Activated naive CD8-positive, alpha-beta T cell treated with anti-CD3 and anti-CD28 coated beads for 36 hours (primary cell): ENCODE results near the gene MICAL3. TPM values are rescaled to one million over a fixed set of nuclear protein-coding genes. Genes with fewer than 3 reads are reported as not detected.
"Not testable (repeated sequence)": the region's sequence is repeated elsewhere in the genome, so short reads cannot be mapped to it uniquely, and the experiment has no call there.

Experiments used
- DNase-seq: peaks from one replicate; pipeline ENCODE4 v3.0.0; 2021
- H3K27ac Mint-ChIP-seq: one replicate; pipeline ENCODE4 v1.8.0; 2022; ENCODE audit warnings: mild to moderate bottlenecking, moderate library complexity, mixed read lengths
- H3K27me3 Mint-ChIP-seq: one replicate; pipeline ENCODE4 v1.8.0; 2022; ENCODE audit warnings: mild to moderate bottlenecking, mixed read lengths
- H3K36me3 Mint-ChIP-seq: one replicate; pipeline ENCODE4 v1.8.0; 2021; ENCODE audit warnings: mild to moderate bottlenecking, mixed read lengths
- H3K4me1 Mint-ChIP-seq: one replicate; pipeline ENCODE4 v1.8.0; 2021; ENCODE audit warnings: mixed read lengths
- H3K4me3 Mint-ChIP-seq: one replicate; pipeline ENCODE4 v1.8.0; 2022; ENCODE audit warnings: mild to moderate bottlenecking, moderate library complexity, mixed read lengths
- H3K9me3 Mint-ChIP-seq: one replicate; pipeline ENCODE4 v1.8.0; 2022; ENCODE audit warnings: mixed read lengths
- total RNA-seq, 2 experiments: library from RNA; stranded (reverse); gene quantifications; one replicate each; pipeline ENCODE4 v1.2.3, GENCODE V29; 2021

MICAL3 gene
- total RNA-seq, 2 experiments from 2014 or later: 36.6 to 41.3 TPM

DNA sequence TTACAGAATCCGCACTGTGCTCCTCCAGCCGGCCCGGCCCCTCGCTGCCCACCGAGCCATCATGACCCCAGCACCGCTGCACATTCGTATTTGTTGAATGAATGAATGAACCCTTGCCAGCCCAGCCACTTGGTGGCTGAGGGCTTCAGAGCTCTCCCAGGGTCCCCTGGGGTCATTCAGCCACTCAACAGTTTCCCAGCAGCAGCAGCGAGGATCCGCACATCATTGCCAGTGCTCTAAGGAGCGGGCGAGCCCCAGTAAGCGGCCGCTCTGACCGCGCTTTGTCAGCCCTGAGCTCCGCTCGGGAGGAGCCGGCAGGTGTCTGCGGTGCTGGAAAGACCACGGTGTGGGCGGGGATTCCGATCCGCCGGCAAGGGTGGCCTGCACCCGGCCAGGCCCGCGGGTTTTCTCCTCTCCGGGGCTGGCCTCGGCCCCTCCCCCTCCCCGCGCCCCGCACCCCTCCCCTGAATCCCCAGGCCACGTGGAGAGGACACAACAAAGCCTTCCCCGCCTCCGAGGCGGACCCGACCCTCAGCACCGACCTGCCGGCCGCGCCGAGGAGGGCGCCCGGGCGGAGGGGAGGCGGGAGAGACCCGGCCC lies 250.7 kb downstream of the MICAL3 start:
- Mint-ChIP-seq H3K27me3 (no peaks in the 10 kb centered on the region), H3K27ac (peak overlapping the region; percentile 60)
- peak; percentile 85 for DNase-seq

DNA sequence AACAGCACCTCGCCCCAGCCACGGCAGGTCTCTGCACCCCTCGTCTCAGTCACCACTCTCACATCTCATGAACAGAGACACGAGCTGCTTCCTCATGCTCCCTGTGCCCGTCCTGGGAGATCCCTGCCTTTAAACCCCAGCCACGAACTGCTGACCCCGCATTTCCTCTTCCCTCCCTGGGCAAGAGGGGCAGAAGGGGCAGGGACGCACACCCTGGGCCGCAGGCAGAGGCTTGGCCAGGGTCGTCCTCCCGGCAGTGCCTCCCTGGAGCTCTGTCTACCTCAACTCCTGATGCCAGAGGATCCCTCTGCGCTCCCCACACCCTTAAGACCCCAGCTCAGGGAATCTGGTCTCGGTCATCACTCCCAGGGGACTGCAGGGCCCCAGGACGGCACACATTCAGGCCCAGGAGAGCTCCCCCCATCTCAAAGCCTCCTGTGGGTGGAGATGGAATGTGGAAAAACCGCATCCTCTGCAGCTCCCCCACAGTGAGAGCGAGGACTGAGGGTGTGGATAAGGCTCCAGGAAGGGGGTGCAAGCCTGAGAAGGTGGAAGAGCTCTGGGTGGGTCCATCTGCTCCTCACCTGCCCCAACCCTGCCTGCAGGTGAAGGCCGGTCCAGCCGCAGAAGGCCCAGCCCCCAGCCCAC lies 251.3 kb downstream of the MICAL3 start:
- no peak for DNase-seq
- Mint-ChIP-seq H3K9me3 (no peaks in the 10 kb centered on the region), H3K27ac (peak overlapping the region; percentile 60), H3K27me3 (no peaks in the 10 kb centered on the region), H3K4me1 (peaks cover 62% of the 10 kb centered on the region), H3K4me3 (peak overlapping the region; percentile 84), H3K36me3 (peaks cover 3% of the 10 kb centered on the region)

More for the DNA sequence above, 250.7 kb downstream of the MICAL3 start:
- Mint-ChIP-seq H3K4me3 (peak overlapping the region; percentile 84), H3K36me3 (peaks cover 3% of the 10 kb centered on the region), H3K9me3 (no peaks in the 10 kb centered on the region), H3K4me1 (peaks cover 62% of the 10 kb centered on the region)

GRCh38 chr22:17772249-17772957 lies 252.0 kb downstream of the MICAL3 start:
- Mint-ChIP-seq H3K27me3 (no peaks in the 10 kb centered on the region), H3K4me3 (peak overlapping the region; percentile 84), H3K9me3 (no peaks in the 10 kb centered on the region), H3K27ac (no peak overlapping the region), H3K36me3 (peaks cover 3% of the 10 kb centered on the region), H3K4me1 (peaks cover 62% of the 10 kb centered on the region)
- no peak for DNase-seq

DNA sequence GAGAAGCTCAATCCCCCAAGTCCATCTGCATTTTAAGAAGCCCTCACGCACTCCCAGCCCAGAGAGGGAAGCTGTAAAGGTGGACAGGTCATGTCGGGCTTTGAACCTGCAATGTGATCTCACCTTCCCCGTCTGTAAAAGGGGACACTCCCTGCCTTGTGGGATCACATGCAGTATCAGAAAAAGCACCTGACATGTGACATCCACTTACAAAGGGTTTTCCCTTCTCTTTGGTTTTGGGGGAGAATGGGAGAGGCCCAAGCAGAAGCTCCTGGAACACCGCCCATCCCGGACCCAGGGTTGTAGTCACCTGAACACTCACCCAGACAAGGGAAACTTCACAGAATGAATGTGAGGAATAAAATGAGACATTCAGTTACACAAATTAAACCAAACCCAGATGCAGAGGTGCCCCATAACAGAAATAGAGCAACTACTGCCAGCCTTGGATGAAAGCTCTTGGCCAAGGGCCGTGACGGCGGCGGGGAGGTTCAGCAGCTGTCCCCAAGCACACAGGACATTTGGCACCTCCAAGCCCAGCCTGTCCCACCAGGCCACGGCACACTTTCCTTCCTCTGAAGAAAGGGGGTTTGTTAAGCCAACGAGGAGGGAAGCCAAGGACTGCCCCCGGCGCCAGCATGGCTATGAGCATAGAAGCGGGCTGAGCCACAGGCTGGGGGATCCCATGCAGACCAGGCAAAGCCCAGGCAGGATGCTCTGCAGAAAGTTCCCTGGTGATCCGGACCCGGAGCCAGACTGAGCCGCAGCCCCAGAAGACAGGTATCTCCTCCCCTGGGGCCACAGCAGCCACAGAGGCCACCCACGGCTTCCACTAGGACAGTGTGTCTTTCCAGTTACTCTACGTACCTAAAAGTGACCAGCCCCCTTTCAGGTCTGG lies 253.9 kb downstream of the MICAL3 start:
- Mint-ChIP-seq H3K36me3 (peaks cover 3% of the 10 kb centered on the region), H3K27me3 (no peaks in the 10 kb centered on the region), H3K9me3 (no peaks in the 10 kb centered on the region), H3K4me1 (peaks cover 49% of the 10 kb centered on the region), H3K27ac (no peak overlapping the region), H3K4me3 (no peak overlapping the region)
- no peak for DNase-seq

DNA sequence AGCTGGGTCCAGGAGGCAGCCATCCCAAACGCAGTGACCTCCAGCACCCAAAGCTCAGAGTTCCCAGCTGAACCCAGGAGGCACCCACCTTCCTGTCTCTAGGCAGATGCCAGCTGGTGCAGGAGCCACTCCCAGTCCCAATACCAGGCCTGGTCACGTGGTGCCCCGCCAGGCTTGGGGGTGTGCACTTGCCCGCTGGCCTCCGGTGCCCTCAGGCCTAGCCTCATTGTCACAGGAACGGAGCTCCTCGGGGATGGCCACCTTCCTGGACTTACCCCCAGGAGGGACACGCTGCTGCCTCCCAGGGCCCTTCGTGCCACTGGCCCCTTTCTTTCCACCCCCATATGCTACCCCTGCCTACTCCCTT lies 254.7 kb downstream of the MICAL3 start:
- no peaks in the 10 kb centered on the region for H3K27me3 Mint-ChIP-seq
- no peak overlapping the region for H3K27ac Mint-ChIP-seq
- H3K9me3 Mint-ChIP-seq: no peaks in the 10 kb centered on the region
- DNase-seq: no peak
- H3K36me3 Mint-ChIP-seq: peaks cover 3% of the 10 kb centered on the region
- H3K4me3 Mint-ChIP-seq: no peak overlapping the region
- H3K4me1 Mint-ChIP-seq: peaks cover 46% of the 10 kb centered on the region

DNA sequence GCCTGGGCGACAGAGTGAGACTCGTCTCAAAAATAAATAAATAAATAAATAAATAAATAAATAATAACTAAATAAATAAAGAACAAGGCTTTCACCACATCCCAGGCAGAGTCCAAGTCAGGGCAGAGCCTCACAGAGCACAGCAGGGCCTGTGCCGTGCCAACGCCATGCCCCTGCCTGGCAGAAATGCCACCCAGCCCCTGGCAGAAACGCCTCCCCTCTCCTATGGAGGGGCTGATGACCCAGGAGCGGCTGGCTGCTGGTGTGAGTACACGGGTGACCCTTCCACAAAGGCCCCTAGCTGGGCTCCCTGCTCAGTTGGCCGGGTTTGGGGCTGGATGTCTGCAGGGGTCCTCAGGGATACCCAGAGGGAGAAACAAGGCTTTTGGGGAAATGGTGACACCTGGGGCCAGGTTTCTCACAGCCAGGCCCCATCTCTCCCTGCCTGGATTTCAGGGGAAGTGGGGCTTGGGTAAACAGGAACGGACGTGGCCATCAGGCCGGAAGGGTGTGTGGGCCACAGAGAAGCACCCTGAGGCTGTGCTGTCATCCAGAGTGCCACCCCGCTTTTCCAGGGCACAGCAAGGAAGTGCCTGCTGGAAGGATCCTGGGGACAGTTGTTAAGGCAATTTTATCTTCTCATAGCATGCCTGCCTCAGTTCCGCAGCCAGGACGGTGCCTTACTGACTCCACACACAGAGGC lies 255.2 kb downstream of the MICAL3 start:
- peaks cover 52% of the 10 kb centered on the region for H3K4me1 Mint-ChIP-seq
- no peaks in the 10 kb centered on the region for H3K9me3 Mint-ChIP-seq
- DNase-seq: no peak
- no peak overlapping the region for H3K4me3 Mint-ChIP-seq
- no peaks in the 10 kb centered on the region for H3K27me3 Mint-ChIP-seq
- H3K27ac Mint-ChIP-seq: no peak overlapping the region
- H3K36me3 Mint-ChIP-seq: peaks cover 3% of the 10 kb centered on the region

DNA sequence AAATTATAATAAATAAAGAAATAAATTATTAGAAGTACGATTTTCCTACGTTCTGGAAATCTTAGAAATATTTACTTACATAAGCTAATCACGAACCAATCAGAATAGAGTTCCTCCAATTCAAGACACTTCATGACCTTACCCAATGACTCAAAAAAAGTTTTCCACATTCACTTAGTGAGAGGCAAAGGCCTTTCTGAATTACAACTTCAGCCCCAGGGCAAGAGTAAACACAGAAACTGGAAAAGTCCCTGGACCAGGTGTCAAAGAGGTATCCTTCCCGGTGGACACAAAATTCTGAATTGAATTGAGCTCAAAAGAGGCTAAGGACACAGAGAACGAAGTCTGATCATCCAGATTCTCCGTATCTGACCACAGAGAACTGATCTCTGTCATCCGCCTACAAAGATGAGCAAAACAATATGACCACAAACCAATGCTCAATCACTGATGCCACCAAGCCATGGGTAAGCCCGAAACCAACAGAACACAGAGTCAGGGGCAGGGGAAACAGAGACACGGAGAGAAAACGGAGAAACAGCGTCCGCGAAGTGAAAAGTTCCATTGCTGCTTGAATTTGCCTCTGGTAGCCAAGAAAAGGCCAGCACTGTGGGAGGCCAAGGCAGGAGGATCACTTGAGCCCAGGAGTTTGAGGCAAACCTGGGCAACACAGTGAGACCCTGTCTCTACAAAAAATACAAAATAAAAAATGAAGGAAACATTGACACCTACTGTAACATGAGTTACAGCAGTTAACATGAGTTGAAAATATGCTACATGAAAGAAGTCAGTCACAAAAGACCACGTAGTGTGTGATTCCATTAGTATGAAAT lies 256.9 kb downstream of the MICAL3 start:
- peaks cover 46% of the 10 kb centered on the region for H3K4me1 Mint-ChIP-seq
- no peaks in the 10 kb centered on the region for H3K36me3 Mint-ChIP-seq

DNA sequence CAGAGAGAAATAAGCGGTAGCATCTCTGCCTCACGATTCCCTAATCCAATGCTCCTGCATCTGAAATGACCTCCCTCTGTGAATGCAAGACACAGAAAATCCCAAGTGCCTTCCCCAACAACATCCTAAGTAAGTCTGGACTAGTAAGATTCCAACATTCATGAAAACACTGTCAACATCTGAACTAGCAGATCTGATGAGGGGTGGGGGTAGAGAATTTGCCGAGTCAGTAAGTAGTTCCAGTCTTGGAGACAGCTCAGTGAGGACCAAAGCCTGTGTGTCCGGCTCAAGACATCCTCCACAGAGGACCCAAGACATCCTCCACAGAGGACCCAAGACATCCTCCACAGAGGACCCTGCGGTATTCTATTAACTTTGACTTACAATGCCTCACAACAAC lies 259.5 kb downstream of the MICAL3 start:
- H3K9me3 Mint-ChIP-seq, H3K36me3 Mint-ChIP-seq, H3K27me3 Mint-ChIP-seq, H3K4me3 Mint-ChIP-seq, DNase-seq, H3K27ac Mint-ChIP-seq: not testable (repeated sequence)
- peaks cover 39% of the 10 kb centered on the region for H3K4me1 Mint-ChIP-seq

More for the DNA sequence above, 256.9 kb downstream of the MICAL3 start:
- Mint-ChIP-seq H3K9me3 (no peaks in the 10 kb centered on the region), H3K27me3 (no peaks in the 10 kb centered on the region), H3K27ac (peak overlapping the region; percentile 78), H3K4me3 (peak overlapping the region; percentile 29)
- peak; percentile 75 for DNase-seq

GRCh38 chr22:17764036-17764435 lies 260.3 kb downstream of the MICAL3 start:
- Mint-ChIP-seq H3K27ac (no peak overlapping the region), H3K9me3 (no peaks in the 10 kb centered on the region), H3K27me3 (no peaks in the 10 kb centered on the region), H3K4me3 (no peak overlapping the region), H3K4me1 (peaks cover 39% of the 10 kb centered on the region), H3K36me3 (no peaks in the 10 kb centered on the region)
- DNase-seq: no peak

GRCh38 chr22:17763442-17763841 lies 260.9 kb downstream of the MICAL3 start:
- H3K36me3 Mint-ChIP-seq, H3K4me3 Mint-ChIP-seq, DNase-seq, H3K27ac Mint-ChIP-seq, H3K27me3 Mint-ChIP-seq, H3K9me3 Mint-ChIP-seq: not testable (repeated sequence)
- peaks cover 37% of the 10 kb centered on the region for H3K4me1 Mint-ChIP-seq

DNA sequence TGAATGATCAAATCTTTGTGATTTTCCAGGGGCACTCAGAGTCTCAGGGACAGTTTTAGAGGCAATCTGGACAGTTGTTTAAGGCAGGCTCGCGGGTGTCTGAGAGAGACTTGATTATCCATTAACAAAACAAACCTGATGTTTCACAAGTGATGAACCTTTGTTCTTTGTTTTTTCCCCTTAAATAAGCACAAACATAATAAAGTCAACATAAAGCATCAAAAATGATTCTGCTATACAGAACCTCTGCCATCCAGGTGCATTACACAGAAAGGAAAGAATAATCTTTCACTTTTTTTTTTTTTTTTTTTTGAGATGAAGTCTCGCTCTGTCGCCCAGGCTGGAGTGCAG lies 263.2 kb downstream of the MICAL3 start:
- no peak for DNase-seq
- no peaks in the 10 kb centered on the region for H3K27me3 Mint-ChIP-seq
- H3K4me1 Mint-ChIP-seq: peaks cover 27% of the 10 kb centered on the region
- H3K36me3 Mint-ChIP-seq: no peaks in the 10 kb centered on the region
- no peak overlapping the region for H3K4me3 Mint-ChIP-seq
- H3K27ac Mint-ChIP-seq: no peak overlapping the region
- H3K9me3 Mint-ChIP-seq: no peaks in the 10 kb centered on the region

DNA sequence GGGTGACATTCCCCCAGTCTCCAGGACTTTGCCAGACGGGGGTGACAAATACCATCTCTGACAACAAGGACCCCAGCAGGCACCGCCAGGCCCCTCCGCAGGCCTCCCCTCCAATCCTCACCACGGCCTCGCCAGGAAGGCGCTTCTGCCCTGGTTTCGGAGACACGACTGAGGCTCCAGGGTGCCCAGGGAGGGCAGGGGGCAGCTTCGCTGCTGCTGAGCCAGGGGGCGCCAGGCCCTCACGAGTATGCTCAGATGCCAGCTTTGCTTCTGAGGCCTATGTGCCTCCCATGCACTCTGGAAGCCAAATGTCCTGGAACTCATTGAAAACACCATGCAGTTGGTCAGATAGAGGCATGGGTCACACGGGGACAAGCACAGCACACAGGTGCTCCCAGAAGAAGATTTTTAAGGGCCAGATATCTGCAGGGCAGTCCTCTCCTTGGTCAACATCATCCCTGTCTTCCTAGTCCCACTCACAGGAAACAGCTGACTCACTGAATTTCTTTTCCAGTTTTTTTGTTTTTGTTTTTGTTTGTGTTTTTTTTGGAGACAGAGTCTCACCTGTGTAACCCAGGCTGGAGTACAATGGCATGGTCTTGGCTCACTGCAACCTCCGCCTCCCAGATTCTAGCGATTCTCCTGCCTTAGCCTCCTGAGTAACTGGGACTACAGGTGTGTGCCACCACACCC lies 270.0 kb downstream of the MICAL3 start:
- no peaks in the 10 kb centered on the region for H3K9me3 Mint-ChIP-seq
- H3K36me3 Mint-ChIP-seq: no peaks in the 10 kb centered on the region
- peaks cover 3% of the 10 kb centered on the region for H3K4me1 Mint-ChIP-seq
- no peak overlapping the region for H3K27ac Mint-ChIP-seq
- DNase-seq: peak; percentile 38
- no peak overlapping the region for H3K4me3 Mint-ChIP-seq
- no peaks in the 10 kb centered on the region for H3K27me3 Mint-ChIP-seq

DNA sequence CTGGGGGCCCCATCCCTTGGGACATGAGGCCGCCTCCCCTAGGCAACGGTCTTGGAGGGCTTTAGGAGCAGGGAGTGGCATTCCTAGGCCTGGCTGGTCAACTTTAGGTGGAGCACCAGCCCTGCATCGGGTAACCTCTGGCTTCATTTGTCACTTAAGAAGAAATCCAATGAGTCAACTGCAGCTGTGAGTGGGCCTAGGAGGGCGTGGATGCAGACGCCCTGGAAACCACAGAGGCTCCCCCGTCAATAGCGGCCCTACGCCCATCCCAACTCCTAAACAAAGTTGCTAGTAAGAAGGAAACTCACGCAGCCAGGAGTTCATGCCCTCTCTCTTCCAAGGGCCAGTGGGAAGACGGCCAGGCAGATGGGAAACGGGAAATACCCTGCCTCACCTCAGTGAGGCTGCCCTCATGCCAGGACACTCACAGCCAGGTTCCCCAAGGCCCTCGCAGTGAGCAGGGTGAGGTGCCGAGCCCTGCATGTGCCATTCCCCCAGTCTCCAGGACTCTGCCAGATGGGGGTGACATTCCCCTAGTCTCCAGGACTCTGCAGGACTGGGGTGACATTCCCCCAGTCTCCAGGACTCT lies 270.9 kb downstream of the MICAL3 start:
- no peak for DNase-seq
- Mint-ChIP-seq H3K9me3 (no peaks in the 10 kb centered on the region), H3K27me3 (no peaks in the 10 kb centered on the region), H3K36me3 (no peaks in the 10 kb centered on the region), H3K27ac (no peak overlapping the region), H3K4me1 (peaks cover 3% of the 10 kb centered on the region), H3K4me3 (no peak overlapping the region)
